ENCODE results near the gene ADCY2.
A peak's percentile ranks its signal among the peaks of the same experiment; 100 is the strongest.

The ADCY2 gene

GRCh38 chr5:7852988-7853387 is 457.1 kb downstream of the ADCY2 start:
- TF ChIP-seq CTCF (IDR thresholded peaks at IDR 0.05; ENCODE audit: low read depth, low read length), result no peak
- H3K4me3 ChIP-seq (ENCODE audit: low read depth, low read length), result no peak overlapping the region

GRCh38 chr5:7855611-7856010 is 459.7 kb downstream of the ADCY2 start:
- no peak overlapping the region for H3K4me3 ChIP-seq (ENCODE audit: low read depth, low read length)
- TF ChIP-seq CTCF (IDR thresholded peaks at IDR 0.05; ENCODE audit: low read depth, low read length), result no peak

GRCh38 chr5:7856855-7857254 is 460.9 kb downstream of the ADCY2 start:
- H3K4me3 ChIP-seq (ENCODE audit: low read depth, low read length), result no peak overlapping the region
- TF ChIP-seq CTCF (IDR thresholded peaks at IDR 0.05; ENCODE audit: low read depth, low read length), result peak; percentile 62

GRCh38 chr5:7857361-7857760 is 461.4 kb downstream of the ADCY2 start:
- no peak overlapping the region for H3K4me3 ChIP-seq (ENCODE audit: low read depth, low read length)
- TF ChIP-seq CTCF (IDR thresholded peaks at IDR 0.05; ENCODE audit: low read depth, low read length), result no peak

- no peak for TF ChIP-seq CTCF (IDR thresholded peaks at IDR 0.05; ENCODE audit: low read depth, low read length)
These were observed 462.1 kb downstream of the ADCY2 start for GRCh38 chr5:7857926-7858632.

GRCh38 chr5:7866196-7866595 is 470.3 kb downstream of the ADCY2 start:
- no peak overlapping the region for H3K4me3 ChIP-seq (ENCODE audit: low read depth, low read length)
- no peak for TF ChIP-seq CTCF (IDR thresholded peaks at IDR 0.05; ENCODE audit: low read depth, low read length)

More at GRCh38 chr5:7857926-7858632, 462.1 kb downstream of the ADCY2 start:
- H3K4me3 ChIP-seq (ENCODE audit: low read depth, low read length), result no peak overlapping the region

GRCh38 chr5:7867260-7867659 is 471.3 kb downstream of the ADCY2 start:
- H3K4me3 ChIP-seq (ENCODE audit: low read depth, low read length), result no peak overlapping the region
- TF ChIP-seq CTCF (IDR thresholded peaks at IDR 0.05; ENCODE audit: low read depth, low read length), result no peak
